ENCODE measurements around the gene DMRT3.

The DMRT3 gene

DNA sequence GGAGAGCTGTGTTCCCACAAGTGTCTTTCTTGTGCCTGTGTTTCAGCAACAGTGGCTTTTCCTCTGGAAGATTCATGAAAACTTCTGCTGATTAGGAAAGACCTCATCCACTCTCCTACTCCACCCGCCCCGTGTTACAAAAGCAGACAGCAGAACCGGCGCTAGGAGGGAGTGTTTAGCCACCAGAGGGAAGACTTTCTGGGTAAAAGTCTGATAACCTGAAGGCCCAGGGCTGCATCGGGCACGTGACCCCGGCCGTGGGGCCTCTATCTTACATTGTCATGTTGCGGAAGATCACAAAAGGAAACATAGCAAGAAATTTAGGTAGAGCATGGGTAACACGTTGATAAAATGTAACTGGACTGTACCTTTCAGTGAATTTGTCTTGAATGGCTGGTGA is 41.7 kb downstream of the DMRT3 start:
- Histone ChIP-seq H3K4me2 (no peak overlapping the region), H3K4me1 (ENCODE audit: low read depth, poor library complexity, severe bottlenecking) (no peaks in the 10 kb centered on the region), H3K27me3 (ENCODE audit: insufficient read depth, low read depth) (no peaks in the 10 kb centered on the region), H3K79me2 (ENCODE audit: insufficient read depth, low read depth) (no peaks in the 10 kb centered on the region), H3K36me3 (ENCODE audit: insufficient read depth) (no peaks in the 10 kb centered on the region), H4K20me1 (ENCODE audit: insufficient read depth) (no peaks in the 10 kb centered on the region), H3K27ac (no peak overlapping the region), H2AFZ (ENCODE audit: low read depth) (no peak overlapping the region), H3K4me3 (IDR thresholded peaks at IDR 0.05; ENCODE audit: insufficient read depth, low read depth, low read length) (no peak overlapping the region), H3K9ac (no peak overlapping the region)
- TF ChIP-seq, protein P1, sequence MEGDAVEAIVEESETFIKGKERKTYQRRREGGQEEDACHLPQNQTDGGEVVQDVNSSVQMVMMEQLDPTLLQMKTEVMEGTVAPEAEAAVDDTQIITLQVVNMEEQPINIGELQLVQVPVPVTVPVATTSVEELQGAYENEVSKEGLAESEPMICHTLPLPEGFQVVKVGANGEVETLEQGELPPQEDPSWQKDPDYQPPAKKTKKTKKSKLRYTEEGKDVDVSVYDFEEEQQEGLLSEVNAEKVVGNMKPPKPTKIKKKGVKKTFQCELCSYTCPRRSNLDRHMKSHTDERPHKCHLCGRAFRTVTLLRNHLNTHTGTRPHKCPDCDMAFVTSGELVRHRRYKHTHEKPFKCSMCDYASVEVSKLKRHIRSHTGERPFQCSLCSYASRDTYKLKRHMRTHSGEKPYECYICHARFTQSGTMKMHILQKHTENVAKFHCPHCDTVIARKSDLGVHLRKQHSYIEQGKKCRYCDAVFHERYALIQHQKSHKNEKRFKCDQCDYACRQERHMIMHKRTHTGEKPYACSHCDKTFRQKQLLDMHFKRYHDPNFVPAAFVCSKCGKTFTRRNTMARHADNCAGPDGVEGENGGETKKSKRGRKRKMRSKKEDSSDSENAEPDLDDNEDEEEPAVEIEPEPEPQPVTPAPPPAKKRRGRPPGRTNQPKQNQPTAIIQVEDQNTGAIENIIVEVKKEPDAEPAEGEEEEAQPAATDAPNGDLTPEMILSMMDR (conservative IDR thresholded peaks at IDR 0.05; ENCODE audit: low read depth, low read length) = no peak

DNA sequence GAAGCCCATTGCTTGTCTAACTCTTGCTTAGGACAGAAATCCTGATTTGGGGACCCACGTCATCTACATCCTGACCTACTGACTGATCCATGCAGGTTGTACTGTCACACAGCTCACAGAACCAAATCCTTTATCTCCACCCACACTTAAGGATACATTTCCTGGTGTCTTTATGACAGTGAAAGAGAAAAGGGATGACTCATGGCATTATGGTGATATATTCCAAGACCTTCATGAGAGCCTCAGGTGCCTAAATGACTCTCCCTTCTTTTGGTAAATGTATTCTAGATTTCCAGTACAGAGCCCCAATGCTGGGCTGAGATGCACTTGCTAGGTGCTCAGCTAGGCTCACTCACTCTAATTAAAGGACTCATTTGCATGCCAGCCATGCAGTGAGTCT is 47.7 kb downstream of the DMRT3 start:
- no peaks in the 10 kb centered on the region for H3K4me1 ChIP-seq (ENCODE audit: low read depth, poor library complexity, severe bottlenecking)
- no peak overlapping the region for H3K4me2 ChIP-seq
- H3K9ac ChIP-seq = no peak overlapping the region
- H3K36me3 ChIP-seq (ENCODE audit: insufficient read depth) = no peaks in the 10 kb centered on the region
- no peaks in the 10 kb centered on the region for H3K79me2 ChIP-seq (ENCODE audit: insufficient read depth, low read depth)
- no peak overlapping the region for H2AFZ ChIP-seq (ENCODE audit: low read depth)
- no peak overlapping the region for H3K4me3 ChIP-seq (IDR thresholded peaks at IDR 0.05; ENCODE audit: insufficient read depth, low read depth, low read length)
- H3K27ac ChIP-seq = no peak overlapping the region
- H4K20me1 ChIP-seq (ENCODE audit: insufficient read depth) = no peaks in the 10 kb centered on the region
- TF ChIP-seq, protein P1 (conservative IDR thresholded peaks at IDR 0.05; ENCODE audit: low read depth, low read length) = no peak
- no peaks in the 10 kb centered on the region for H3K27me3 ChIP-seq (ENCODE audit: insufficient read depth, low read depth)

DNA sequence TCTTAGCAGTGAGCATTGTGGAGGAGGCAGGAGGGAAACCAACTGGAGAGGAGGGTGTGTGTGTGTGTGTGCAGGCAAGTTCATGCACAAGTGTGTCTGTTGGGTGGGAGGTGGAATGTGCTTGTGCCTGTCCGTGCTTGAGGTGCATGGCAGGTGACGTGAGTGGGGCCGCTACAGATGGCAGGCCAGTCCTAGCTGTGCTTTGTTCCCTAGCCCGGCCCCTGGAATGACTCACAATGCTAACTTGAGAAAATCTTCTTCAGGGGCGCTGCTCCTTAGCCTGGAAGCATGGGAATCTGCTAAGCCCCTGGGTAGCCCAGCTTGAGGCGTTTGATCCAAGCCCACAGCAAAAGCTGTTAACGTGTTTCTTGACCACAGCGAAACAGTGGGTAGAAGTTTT is 48.7 kb downstream of the DMRT3 start:
- Histone ChIP-seq H3K36me3 (ENCODE audit: insufficient read depth) (no peaks in the 10 kb centered on the region), H3K4me3 (IDR thresholded peaks at IDR 0.05; ENCODE audit: insufficient read depth, low read depth, low read length) (no peak overlapping the region), H3K4me2 (no peak overlapping the region), H3K27me3 (ENCODE audit: insufficient read depth, low read depth) (no peaks in the 10 kb centered on the region), H3K27ac (no peak overlapping the region), H3K4me1 (ENCODE audit: low read depth, poor library complexity, severe bottlenecking) (no peaks in the 10 kb centered on the region), H4K20me1 (ENCODE audit: insufficient read depth) (no peaks in the 10 kb centered on the region), H3K9ac (no peak overlapping the region), H3K79me2 (ENCODE audit: insufficient read depth, low read depth) (no peaks in the 10 kb centered on the region), H2AFZ (ENCODE audit: low read depth) (no peak overlapping the region)
- TF ChIP-seq, protein P1 (conservative IDR thresholded peaks at IDR 0.05; ENCODE audit: low read depth, low read length) = no peak

DNA sequence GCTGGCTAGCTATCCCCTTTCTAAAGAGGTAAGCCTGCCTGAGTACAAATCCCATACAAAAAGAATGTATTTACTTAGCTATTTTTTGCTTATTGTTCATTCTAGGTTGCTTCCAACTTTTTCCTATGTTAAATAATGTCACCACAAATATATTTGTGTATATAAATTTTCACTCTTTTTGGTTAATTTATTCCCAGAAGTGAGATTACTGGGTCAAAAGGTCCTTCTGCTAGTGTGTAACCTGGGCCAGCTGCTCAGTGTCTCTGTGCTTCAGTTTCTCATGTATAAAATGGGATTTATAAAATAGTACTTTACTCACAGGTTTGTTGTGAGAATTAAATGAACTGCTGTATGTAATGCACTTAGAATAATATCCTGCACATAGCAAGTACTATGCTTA is 49.8 kb downstream of the DMRT3 start:
- Histone ChIP-seq H3K36me3 (ENCODE audit: insufficient read depth) (no peaks in the 10 kb centered on the region), H4K20me1 (ENCODE audit: insufficient read depth) (no peaks in the 10 kb centered on the region), H3K9ac (no peak overlapping the region), H2AFZ (ENCODE audit: low read depth) (no peak overlapping the region), H3K27ac (no peak overlapping the region), H3K79me2 (ENCODE audit: insufficient read depth, low read depth) (no peaks in the 10 kb centered on the region), H3K4me3 (IDR thresholded peaks at IDR 0.05; ENCODE audit: insufficient read depth, low read depth, low read length) (no peak overlapping the region), H3K27me3 (ENCODE audit: insufficient read depth, low read depth) (no peaks in the 10 kb centered on the region), H3K4me1 (ENCODE audit: low read depth, poor library complexity, severe bottlenecking) (no peaks in the 10 kb centered on the region), H3K4me2 (no peak overlapping the region)
- TF ChIP-seq, protein P1 (conservative IDR thresholded peaks at IDR 0.05; ENCODE audit: low read depth, low read length) = no peak

All from KMS-11 (cell line).